HCT116 (cell line): Measurements from ENCODE around the gene NCOA5. TPM values are rescaled to one million over a fixed set of nuclear protein-coding genes. Genes with fewer than 3 reads are reported as not detected.

Experiments used
- ATAC-seq: fragments of 200-7000 bp; cut with Tn5 transposase; 2 replicates; pipeline ENCODE4 v1.9.1; 2020; ENCODE audit warnings: mild to moderate bottlenecking, moderate library complexity
- BruUV-seq: library from RNA; stranded (reverse); fragments of 400-500 nt; replicated peaks from 2 replicates; lab custom pipeline; 2021; lab: Mats Ljungman, UMichigan
- CTCF ChIA-PET: fragments of 300-600 bp; sonication (Branson Sonifier 250); formaldehyde crosslinking; loops from one replicate; lab custom pipeline; 2021; ENCODE audit warnings: antibody characterized with exemption; lab: Charles Lee
- POLR2A ChIA-PET: fragments of 300-600, 350-600 bp; sonication (Branson Sonifier 250); formaldehyde crosslinking; loops from one replicate; lab custom pipeline; 2021; ENCODE audit warnings: antibody characterized with exemption; lab: Charles Lee
- RAD21 ChIA-PET, 2 experiments: fragments of 300-600 bp; sonication (Branson Sonifier 250); formaldehyde crosslinking; loops; one replicate each; lab custom pipeline; 2023; ENCODE audit warnings: low total read pairs in 2 of 2; ENCODE audit not compliant: uncharacterized antibody in 2 of 2, unreplicated experiment in 2 of 2, low non-redundant PET in 1 of 2; lab: Charles Lee
- DNase-seq: peaks from one replicate; pipeline ENCODE4 v3.0.0-alpha.2; 2010; ENCODE audit warnings: low read depth, low spot score
- H2AFZ ChIP-seq: fragments of 200-600 bp; shearing (Covaris generic), sonication (generic); 2 replicates; pipeline ENCODE4 v1.6.1; 2017; ENCODE audit warnings: low read depth, mixed run types, mixed read lengths, antibody characterized with exemption, low read length; ENCODE audit not compliant: poor library complexity, severe bottlenecking
- H3K27ac ChIP-seq: 2 replicates; pipeline ENCODE4 v1.5.1; 2012; ENCODE audit warnings: low read depth, low read length
- H3K27me3 ChIP-seq: fragments of 200-600 bp; sonication (generic); 2 replicates; pipeline ENCODE4 v1.6.1; 2016; ENCODE audit warnings: mixed run types, low read length, mixed read lengths; ENCODE audit not compliant: insufficient read depth
- H3K36me3 ChIP-seq, 2 experiments: fragments of 200-500 bp in 1 of 2; fragments of 200-600 bp in 1 of 2; sonication (Bioruptor generic) in 1 of 2; sonication (generic) in 1 of 2; 2 replicates each; pipeline versions ENCODE4 v1.5.1 to v1.6.1; 2014 to 2016; ENCODE audit warnings: low read length in 2 of 2, inconsistent platforms in 1 of 2, mixed read lengths in 1 of 2, mixed run types in 1 of 2; ENCODE audit not compliant: insufficient read depth in 2 of 2, control insufficient read depth in 1 of 2
- H3K4me1 ChIP-seq, 2 experiments: fragments of 200-600 bp in 1 of 2; sonication (generic) in 1 of 2; 2 replicates each; pipeline versions ENCODE4 v1.5.1 to v1.6.1; 2012 to 2017; ENCODE audit warnings: low read length in 2 of 2, inconsistent platforms in 1 of 2, mild to moderate bottlenecking in 1 of 2, mixed read lengths in 1 of 2, mixed run types in 1 of 2, moderate library complexity in 1 of 2; ENCODE audit not compliant: insufficient read depth in 2 of 2, control insufficient read depth in 1 of 2
- H3K4me2 ChIP-seq: fragments of 200-600 bp; sonication (generic); 2 replicates; pipeline ENCODE4 v1.6.1; 2017; ENCODE audit warnings: mixed run types, low read length, mixed read lengths
- H3K4me3 ChIP-seq, 2 experiments: fragments of 200-600 bp in 1 of 2; sonication (generic) in 1 of 2; replicated peaks in 1 of 2; 2 replicates each; pipeline ENCODE4 v1.5.1; 2011 to 2016; ENCODE audit warnings: low read length in 2 of 2, control low read depth in 1 of 2, low read depth in 1 of 2, mild to moderate bottlenecking in 1 of 2, mixed read lengths in 1 of 2, mixed run types in 1 of 2
- H3K79me2 ChIP-seq: fragments of 200-600 bp; sonication (generic); 2 replicates; pipeline ENCODE4 v1.6.1; 2017; ENCODE audit warnings: mild to moderate bottlenecking, mixed run types, low read length, moderate library complexity, mixed read lengths; ENCODE audit not compliant: insufficient read depth
- H3K9ac ChIP-seq: fragments of 200-600 bp; sonication (generic); 2 replicates; pipeline ENCODE4 v1.6.1; 2016; ENCODE audit warnings: low read length, mixed read lengths
- H3K9me2 ChIP-seq: fragments of 200-600 bp; sonication (generic), shearing (Covaris generic); 2 replicates; pipeline ENCODE4 v1.6.1; 2017; ENCODE audit warnings: mixed run types, mild to moderate bottlenecking, moderate library complexity; ENCODE audit not compliant: insufficient read depth
- H3K9me3 ChIP-seq, 2 experiments: fragments of 200-500 bp in 1 of 2; fragments of 200-600 bp in 1 of 2; sonication (Bioruptor generic) in 1 of 2; sonication (generic) in 1 of 2; 2 replicates each; pipeline ENCODE4 v1.6.1; 2014 to 2017; ENCODE audit warnings: low read length in 2 of 2, mixed read lengths in 2 of 2, inconsistent platforms in 1 of 2, low read depth in 1 of 2, mild to moderate bottlenecking in 1 of 2, mixed run types in 1 of 2, moderate library complexity in 1 of 2; ENCODE audit not compliant: control insufficient read depth in 1 of 2, insufficient read depth in 1 of 2
- H4K20me1 ChIP-seq: fragments of 200-600 bp; sonication (generic), shearing (Covaris generic); 2 replicates; pipeline ENCODE4 v1.6.1; 2017; ENCODE audit warnings: mixed run types, mild to moderate bottlenecking, moderate library complexity; ENCODE audit not compliant: insufficient read depth
- CEBPB ChIP-seq: IDR thresholded peaks from 2 replicates; pipeline ENCODE4 v1.6.1; 2012; ENCODE audit warnings: low read depth
- EGR1 ChIP-seq: IDR thresholded peaks from 2 replicates; pipeline ENCODE4 v1.6.1; 2012; ENCODE audit warnings: low read depth
- EZH2 ChIP-seq: fragments of 200-600 bp; sonication (generic); IDR thresholded peaks from 2 replicates; pipeline ENCODE4 v1.6.1; 2017; ENCODE audit warnings: antibody characterized with exemption, mixed run types
- REST ChIP-seq: IDR thresholded peaks from 2 replicates; pipeline ENCODE4 v1.6.1; 2012; ENCODE audit warnings: low read depth
- SP1 ChIP-seq: IDR thresholded peaks from 2 replicates; pipeline ENCODE4 v1.6.1; 2012; ENCODE audit warnings: low read depth
- YY1 ChIP-seq: IDR thresholded peaks from 2 replicates; pipeline ENCODE4 v1.6.1; 2011; ENCODE audit warnings: low read length, low read depth, moderate library complexity, mild to moderate bottlenecking; ENCODE audit not compliant: insufficient replicate concordance; ENCODE audit errors: extremely low read depth
- ZBTB33 ChIP-seq: IDR thresholded peaks from 2 replicates; pipeline ENCODE4 v1.6.1; 2011; ENCODE audit warnings: mild to moderate bottlenecking, low read length, moderate library complexity; ENCODE audit not compliant: insufficient replicate concordance; ENCODE audit errors: extremely low read depth
- ZFX ChIP-seq: fragments of 450-650 bp; IDR thresholded peaks from 2 replicates; pipeline ENCODE4 v1.6.1; 2017
- intact Hi-C: fragments of 100-400 bp; cut with micrococcal nuclease; formaldehyde crosslinking; loops from 2 replicates; pipeline ENCODE4 v1.10.0; 2022
- total RNA-seq: library from RNA; stranded (reverse); gene quantifications from one replicate; pipeline ENCODE4 v1.2.1, GENCODE V29; 2021; ENCODE audit not compliant: unreplicated experiment
- TF ChIP-seq, protein P1 (sequence below): IDR thresholded peaks from 2 replicates; pipeline ENCODE4 v1.6.1; 2012

NCOA5 gene
- total RNA-seq, 1 experiment from 2014 or later: 31.6 TPM

DNA sequence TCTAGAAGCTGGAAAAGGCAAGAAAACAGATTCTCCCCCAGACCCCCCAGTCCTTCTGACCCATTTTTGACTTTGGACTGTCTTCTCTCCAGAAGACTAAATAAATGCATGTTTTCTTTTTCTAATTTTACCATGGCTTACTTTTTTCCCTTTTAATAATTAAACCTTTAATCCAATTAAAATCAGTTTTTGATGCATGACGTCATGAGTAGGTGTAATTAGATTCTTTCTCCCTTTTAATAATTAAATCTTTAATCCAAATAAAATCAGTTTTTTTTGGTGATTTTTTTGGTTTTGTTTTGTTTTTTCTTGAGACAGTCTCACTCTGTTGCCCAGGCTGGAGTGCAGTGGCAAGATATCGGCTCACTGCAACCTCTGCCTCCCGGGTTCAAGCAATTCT, 13.2 kb upstream of the NCOA5 start:
- BruUV-seq: no TSS peak

More for the DNA sequence above, 13.2 kb upstream of the NCOA5 start:
- H3K9ac ChIP-seq: no peak overlapping the region
- no peaks in the 10 kb centered on the region for H3K27me3 ChIP-seq
- POLR2A ChIA-PET: no interaction called here
- DNase-seq (no peak), ATAC-seq (no peak)
- no peaks in the 10 kb centered on the region for H3K9me2 ChIP-seq
- H3K27ac ChIP-seq: no peak overlapping the region
- no peaks in the 10 kb centered on the region for H3K9me3 ChIP-seq
- intact Hi-C loops: no loop called here
- H4K20me1 ChIP-seq: no peaks in the 10 kb centered on the region
- no peaks in the 10 kb centered on the region for H3K79me2 ChIP-seq
- TF ChIP-seq EZH2 (no peak), CEBPB (no peak), ZFX (no peak), ZBTB33 (no peak), REST (no peak), EGR1 (no peak), YY1 (no peak), SP1 (no peak)
- TF ChIP-seq, protein P1, sequence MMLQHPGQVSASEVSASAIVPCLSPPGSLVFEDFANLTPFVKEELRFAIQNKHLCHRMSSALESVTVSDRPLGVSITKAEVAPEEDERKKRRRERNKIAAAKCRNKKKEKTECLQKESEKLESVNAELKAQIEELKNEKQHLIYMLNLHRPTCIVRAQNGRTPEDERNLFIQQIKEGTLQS: no peak
- RAD21 ChIA-PET: no interaction called here
- H2AFZ ChIP-seq: no peak overlapping the region
- no peaks in the 10 kb centered on the region for H3K36me3 ChIP-seq
- no peak overlapping the region for H3K4me3 ChIP-seq
- H3K4me2 ChIP-seq: no peak overlapping the region
- H3K4me1 ChIP-seq: no peaks in the 10 kb centered on the region
- CTCF ChIA-PET: no interaction called here
